ENCODE data around the gene ZNF497. TPM values are rescaled to one million over a fixed set of nuclear protein-coding genes. Genes with fewer than 3 reads are reported as not detected.

Gene ZNF497
- total and polyA plus RNA-seq, 2 experiments from 2014 or later = 1.6 to 4.3 TPM

- Histone ChIP-seq H4K20me1 (ENCODE audit: insufficient read depth, poor library complexity, severe bottlenecking) (no peaks in the 10 kb centered on the region), H3K4me1 (ENCODE audit: insufficient read depth) (no peaks in the 10 kb centered on the region), H3K27ac (no peak overlapping the region), H3K79me2 (no peaks in the 10 kb centered on the region), H3K9me2 (replicated peaks; ENCODE audit: insufficient read depth) (no peaks in the 10 kb centered on the region), H3K4me2 (no peak overlapping the region), H2AFZ (no peak overlapping the region), H3K4me3 (no peak overlapping the region), H3K27me3 (no peaks in the 10 kb centered on the region), H3K36me3 (replicated peaks; ENCODE audit: insufficient read depth, low read depth) (no peaks in the 10 kb centered on the region), H3K9me3 (ENCODE audit: low read depth) (no peaks in the 10 kb centered on the region)
- peak; percentile 72 for DNase-seq (ENCODE audit: low spot score)
- TF ChIP-seq EZH2 (IDR thresholded peaks at IDR 0.05; ENCODE audit: borderline replicate concordance) = no peak
- TF ChIP-seq, protein P1, sequence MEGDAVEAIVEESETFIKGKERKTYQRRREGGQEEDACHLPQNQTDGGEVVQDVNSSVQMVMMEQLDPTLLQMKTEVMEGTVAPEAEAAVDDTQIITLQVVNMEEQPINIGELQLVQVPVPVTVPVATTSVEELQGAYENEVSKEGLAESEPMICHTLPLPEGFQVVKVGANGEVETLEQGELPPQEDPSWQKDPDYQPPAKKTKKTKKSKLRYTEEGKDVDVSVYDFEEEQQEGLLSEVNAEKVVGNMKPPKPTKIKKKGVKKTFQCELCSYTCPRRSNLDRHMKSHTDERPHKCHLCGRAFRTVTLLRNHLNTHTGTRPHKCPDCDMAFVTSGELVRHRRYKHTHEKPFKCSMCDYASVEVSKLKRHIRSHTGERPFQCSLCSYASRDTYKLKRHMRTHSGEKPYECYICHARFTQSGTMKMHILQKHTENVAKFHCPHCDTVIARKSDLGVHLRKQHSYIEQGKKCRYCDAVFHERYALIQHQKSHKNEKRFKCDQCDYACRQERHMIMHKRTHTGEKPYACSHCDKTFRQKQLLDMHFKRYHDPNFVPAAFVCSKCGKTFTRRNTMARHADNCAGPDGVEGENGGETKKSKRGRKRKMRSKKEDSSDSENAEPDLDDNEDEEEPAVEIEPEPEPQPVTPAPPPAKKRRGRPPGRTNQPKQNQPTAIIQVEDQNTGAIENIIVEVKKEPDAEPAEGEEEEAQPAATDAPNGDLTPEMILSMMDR (IDR thresholded peaks at IDR 0.05; ENCODE audit: poor library complexity) = no peak
- 68% methylated on average over 7 of the region's 7 CpGs for WGBS (ENCODE audit: low lambda C conversion rate, missing lambda C conversion rate)
Measured at GRCh38 chr19:58317476-58318072, 45.0 kb downstream of the ZNF497 start.

DNA sequence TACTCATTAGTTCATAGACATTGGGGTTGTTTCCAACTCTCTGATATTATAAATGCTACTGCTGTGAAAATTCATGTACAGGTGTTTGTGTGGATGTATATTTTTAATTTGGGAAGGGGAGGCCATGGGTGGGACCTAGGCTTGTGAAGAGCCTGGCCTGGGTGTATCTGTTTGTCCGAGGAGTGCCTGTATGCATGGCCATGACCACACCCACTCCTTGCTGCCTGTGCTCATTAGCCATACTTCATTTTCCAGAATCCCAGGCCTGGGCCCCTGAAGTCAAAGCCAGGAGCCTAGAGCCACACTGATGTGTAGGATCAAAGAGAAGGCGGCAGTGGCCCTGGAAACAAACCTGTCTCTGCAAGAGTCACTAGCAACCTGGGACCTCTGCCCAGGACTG is 47.0 kb downstream of the ZNF497 start:
- no peak overlapping the region for H3K4me2 ChIP-seq
- no peaks in the 10 kb centered on the region for H3K9me3 ChIP-seq (ENCODE audit: low read depth)
- 97% methylated on average over 2 of the region's 2 CpGs for WGBS (ENCODE audit: low lambda C conversion rate, missing lambda C conversion rate)
- H3K4me1 ChIP-seq (ENCODE audit: insufficient read depth) = no peaks in the 10 kb centered on the region
- H3K4me3 ChIP-seq = no peak overlapping the region
- peak; percentile 1 for DNase-seq (ENCODE audit: low spot score)
- no peak overlapping the region for H2AFZ ChIP-seq
- H3K79me2 ChIP-seq = no peaks in the 10 kb centered on the region
- H3K36me3 ChIP-seq (replicated peaks; ENCODE audit: insufficient read depth, low read depth) = no peaks in the 10 kb centered on the region
- H3K9me2 ChIP-seq (replicated peaks; ENCODE audit: insufficient read depth) = no peaks in the 10 kb centered on the region
- H3K27ac ChIP-seq = no peak overlapping the region
- H3K27me3 ChIP-seq = no peaks in the 10 kb centered on the region
- TF ChIP-seq EZH2 (IDR thresholded peaks at IDR 0.05; ENCODE audit: borderline replicate concordance) (no peak), EZH2phosphoT487 (IDR thresholded peaks at IDR 0.05; ENCODE audit: low read depth, severe bottlenecking, unreplicated experiment) (no peak)
- TF ChIP-seq, protein P1 (IDR thresholded peaks at IDR 0.05; ENCODE audit: poor library complexity) = no peak
- no peaks in the 10 kb centered on the region for H4K20me1 ChIP-seq (ENCODE audit: insufficient read depth, poor library complexity, severe bottlenecking)

- Histone ChIP-seq H3K9me3 (ENCODE audit: low read depth) (no peaks in the 10 kb centered on the region), H2AFZ (no peak overlapping the region), H3K4me2 (no peak overlapping the region), H3K79me2 (peaks cover 25% of the 10 kb centered on the region), H3K27ac (no peak overlapping the region), H3K9me2 (replicated peaks; ENCODE audit: insufficient read depth) (no peaks in the 10 kb centered on the region), H3K4me3 (no peak overlapping the region), H4K20me1 (ENCODE audit: insufficient read depth, poor library complexity, severe bottlenecking) (no peaks in the 10 kb centered on the region), H3K27me3 (no peaks in the 10 kb centered on the region), H3K36me3 (replicated peaks; ENCODE audit: insufficient read depth, low read depth) (no peaks in the 10 kb centered on the region), H3K4me1 (ENCODE audit: insufficient read depth) (peaks cover 4% of the 10 kb centered on the region)
- no peak for TF ChIP-seq EZH2phosphoT487 (IDR thresholded peaks at IDR 0.05; ENCODE audit: low read depth, severe bottlenecking, unreplicated experiment)
- TF ChIP-seq, protein P1 (IDR thresholded peaks at IDR 0.05; ENCODE audit: poor library complexity) = no peak
- TF ChIP-seq EZH2 (IDR thresholded peaks at IDR 0.05; ENCODE audit: borderline replicate concordance) = no peak
- no peak for DNase-seq (ENCODE audit: low spot score)
- 91% methylated on average over 7 of the region's 7 CpGs for WGBS (ENCODE audit: low lambda C conversion rate, missing lambda C conversion rate)
Measured at GRCh38 chr19:58311345-58311865, 51.1 kb downstream of the ZNF497 start.

Measured in hepatocyte (in vitro differentiated cells).